Ishikawa (cell line): ENCODE results near the gene RNU5D-1.

ENCODE experiments used
- CEBPB ChIP-seq: IDR thresholded peaks from 2 replicates; pipeline ENCODE4 v1.6.1; 2012
- CREB1 ChIP-seq: IDR thresholded peaks from 2 replicates; pipeline ENCODE4 v1.6.1; 2012; ENCODE audit warnings: low read depth
- EGR1 ChIP-seq: IDR thresholded peaks from 2 replicates; pipeline ENCODE4 v1.6.1; 2012
- EP300 ChIP-seq: IDR thresholded peaks from 2 replicates; pipeline ENCODE4 v1.6.1; 2012; ENCODE audit warnings: borderline replicate concordance
- FOXM1 ChIP-seq: IDR thresholded peaks from 2 replicates; pipeline ENCODE4 v1.6.1; 2012; ENCODE audit warnings: low read depth, borderline replicate concordance
- MAX ChIP-seq: IDR thresholded peaks from 2 replicates; pipeline ENCODE4 v1.6.1; 2012
- NFIC ChIP-seq: IDR thresholded peaks from 2 replicates; pipeline ENCODE4 v1.6.1; 2012
- RAD21 ChIP-seq: IDR thresholded peaks from 2 replicates; pipeline ENCODE4 v1.6.1; 2012; ENCODE audit warnings: low read depth
- REST ChIP-seq: IDR thresholded peaks from 2 replicates; pipeline ENCODE4 v1.6.1; 2012; ENCODE audit warnings: low read depth, mild to moderate bottlenecking
- TAF1 ChIP-seq: IDR thresholded peaks from 2 replicates; pipeline ENCODE4 v1.6.1; 2012; ENCODE audit warnings: low read depth, mild to moderate bottlenecking
- TCF12 ChIP-seq: IDR thresholded peaks from 2 replicates; pipeline ENCODE4 v1.6.1; 2012; ENCODE audit warnings: low read depth
- TEAD4 ChIP-seq: IDR thresholded peaks from 2 replicates; pipeline ENCODE4 v1.6.1; 2012
- USF1 ChIP-seq: IDR thresholded peaks from 2 replicates; pipeline ENCODE4 v1.6.1; 2012
- YY1 ChIP-seq: IDR thresholded peaks from 2 replicates; pipeline ENCODE4 v1.6.1; 2012; ENCODE audit warnings: low read depth
- ZBTB7A ChIP-seq: IDR thresholded peaks from 2 replicates; pipeline ENCODE4 v1.6.1; 2012; ENCODE audit warnings: low read depth

The RNU5D-1 gene

GRCh38 chr1:44701141-44701573, 29.8 kb downstream of the RNU5D-1 start:
- TF ChIP-seq YY1 (no peak), REST (no peak), NFIC (no peak), RAD21 (no peak), CREB1 (no peak), TEAD4 (no peak), TCF12 (no peak), MAX (no peak), USF1 (no peak), CEBPB (no peak), ZBTB7A (no peak), EP300 (no peak), FOXM1 (no peak), EGR1 (no peak), TAF1 (no peak)

- no peak for TF ChIP-seq REST
- TF ChIP-seq MAX: no peak
- no peak for TF ChIP-seq USF1
- TF ChIP-seq CEBPB: no peak
- no peak for TF ChIP-seq EP300
- no peak for TF ChIP-seq YY1
- TF ChIP-seq TAF1: no peak
- no peak for TF ChIP-seq CREB1
Measured at GRCh38 chr1:44700573-44700972, 30.4 kb downstream of the RNU5D-1 start.

GRCh38 chr1:44698138-44698537, 32.8 kb downstream of the RNU5D-1 start:
- TF ChIP-seq TEAD4: no peak
- no peak for TF ChIP-seq TCF12
- no peak for TF ChIP-seq CREB1
- no peak for TF ChIP-seq CEBPB
- TF ChIP-seq MAX: no peak
- no peak for TF ChIP-seq TAF1
- no peak for TF ChIP-seq NFIC
- TF ChIP-seq ZBTB7A: no peak
- TF ChIP-seq USF1: no peak
- TF ChIP-seq EP300: no peak
- TF ChIP-seq REST: no peak
- no peak for TF ChIP-seq RAD21
- no peak for TF ChIP-seq FOXM1
- TF ChIP-seq EGR1: no peak
- no peak for TF ChIP-seq YY1

- no peak for TF ChIP-seq CEBPB
- TF ChIP-seq NFIC: no peak
- no peak for TF ChIP-seq EGR1
- no peak for TF ChIP-seq ZBTB7A
- no peak for TF ChIP-seq TCF12
- TF ChIP-seq REST: no peak
- TF ChIP-seq YY1: no peak
- no peak for TF ChIP-seq RAD21
- no peak for TF ChIP-seq FOXM1
- no peak for TF ChIP-seq EP300
- TF ChIP-seq CREB1: no peak
- no peak for TF ChIP-seq MAX
- no peak for TF ChIP-seq USF1
- TF ChIP-seq TAF1: no peak
- TF ChIP-seq TEAD4: no peak
Measured at GRCh38 chr1:44696789-44697345, 34.1 kb downstream of the RNU5D-1 start.
